T-helper 17 cell (primary cell): Measurements from ENCODE around the gene KLHL26. TPM values are rescaled to one million over a fixed set of nuclear protein-coding genes. Genes with fewer than 3 reads are reported as not detected.
A peak's percentile ranks its signal among the peaks of the same experiment; 100 is the strongest.

Source experiments
- ATAC-seq: fragments of 150-1000 bp; cut with Tn5 transposase; 2 replicates; pipeline ENCODE4 v1.10.0; 2021; ENCODE audit warnings: mild to moderate bottlenecking, moderate library complexity
- DNase-seq, 3 donors: peaks; one replicate each; pipeline versions ENCODE4 v3.0.0 to v3.0.0-alpha.2; 2020 to 2021
- H3K9me3 ChIP-seq: one replicate; pipeline ENCODE4 v1.7.0; 2013; ENCODE audit warnings: low read length, mild to moderate bottlenecking; ENCODE audit not compliant: control insufficient read depth, poor library complexity, severe bottlenecking
- H3K27ac Mint-ChIP-seq: one replicate; pipeline ENCODE4 v1.8.0; 2022; ENCODE audit warnings: mild to moderate bottlenecking, moderate library complexity, mixed read lengths
- H3K27me3 Mint-ChIP-seq: one replicate; pipeline ENCODE4 v1.8.0; 2022; ENCODE audit warnings: mixed read lengths
- H3K36me3 Mint-ChIP-seq: one replicate; pipeline ENCODE4 v1.8.0; 2022; ENCODE audit warnings: low read depth, mixed read lengths
- H3K4me1 Mint-ChIP-seq: one replicate; pipeline ENCODE4 v1.8.0; 2022; ENCODE audit warnings: mild to moderate bottlenecking, mixed read lengths
- H3K4me3 Mint-ChIP-seq: one replicate; pipeline ENCODE4 v1.8.0; 2022; ENCODE audit warnings: mild to moderate bottlenecking, moderate library complexity, mixed read lengths
- total RNA-seq, 4 donors: library from RNA in 2 of 4; stranded (reverse) in 2 of 4; gene quantifications; one replicate each; pipeline ENCODE4 v1.2.3 and lab custom pipeline; 2022 to 2026

Gene KLHL26
- total RNA-seq, 2 donors from 2014 or later, result 13.0 to 17.9 TPM

- DNase-seq (no peak), ATAC-seq (no peak)
- no peaks in the 10 kb centered on the region for H3K27me3 Mint-ChIP-seq
- no peaks in the 10 kb centered on the region for H3K36me3 Mint-ChIP-seq
- peaks cover 28% of the 10 kb centered on the region for H3K4me1 Mint-ChIP-seq
- no peaks in the 10 kb centered on the region for H3K9me3 ChIP-seq
- peak overlapping the region; percentile 74 for H3K27ac Mint-ChIP-seq
- H3K4me3 Mint-ChIP-seq, result no peak overlapping the region
These were observed 59.2 kb downstream of the KLHL26 start for GRCh38 chr19:18696023-18696422.

GRCh38 chr19:18697680-18698079, 60.9 kb downstream of the KLHL26 start:
- Mint-ChIP-seq H3K4me1 (peaks cover 30% of the 10 kb centered on the region), H3K27ac (no peak overlapping the region), H3K4me3 (no peak overlapping the region), H3K36me3 (no peaks in the 10 kb centered on the region), H3K27me3 (no peaks in the 10 kb centered on the region)
- DNase-seq (no peak), ATAC-seq (no peak)
- H3K9me3 ChIP-seq, result no peaks in the 10 kb centered on the region

GRCh38 chr19:18698321-18699167, 61.7 kb downstream of the KLHL26 start:
- DNase-seq (no peak), ATAC-seq (no peak)
- Mint-ChIP-seq H3K4me1 (peaks cover 30% of the 10 kb centered on the region), H3K27ac (peak overlapping the region; percentile 92), H3K36me3 (no peaks in the 10 kb centered on the region), H3K4me3 (peak overlapping the region; percentile 91), H3K27me3 (no peaks in the 10 kb centered on the region)
- no peaks in the 10 kb centered on the region for H3K9me3 ChIP-seq

- Mint-ChIP-seq H3K4me1 (peaks cover 30% of the 10 kb centered on the region), H3K27ac (peak overlapping the region; percentile 92), H3K36me3 (no peaks in the 10 kb centered on the region), H3K4me3 (peak overlapping the region; percentile 91), H3K27me3 (no peaks in the 10 kb centered on the region)
- no peak for ATAC-seq
- no peak for DNase-seq
- no peaks in the 10 kb centered on the region for H3K9me3 ChIP-seq
These were observed 62.7 kb downstream of the KLHL26 start for GRCh38 chr19:18699403-18700054.

- H3K36me3 Mint-ChIP-seq, result no peaks in the 10 kb centered on the region
- no peaks in the 10 kb centered on the region for H3K27me3 Mint-ChIP-seq
- no peaks in the 10 kb centered on the region for H3K9me3 ChIP-seq
- DNase-seq (peak; percentile 57 to 63 (median 61)), ATAC-seq (peak; percentile 97)
- H3K27ac Mint-ChIP-seq, result peak overlapping the region; percentile 92
- peak overlapping the region; percentile 91 for H3K4me3 Mint-ChIP-seq
- peaks cover 30% of the 10 kb centered on the region for H3K4me1 Mint-ChIP-seq
These were observed 63.8 kb downstream of the KLHL26 start for GRCh38 chr19:18700501-18701249.

GRCh38 chr19:18701250-18701608, 64.4 kb downstream of the KLHL26 start:
- Mint-ChIP-seq H3K4me3 (peak overlapping the region; percentile 91), H3K36me3 (no peaks in the 10 kb centered on the region), H3K4me1 (peaks cover 26% of the 10 kb centered on the region), H3K27ac (peak overlapping the region; percentile 92), H3K27me3 (no peaks in the 10 kb centered on the region)
- peak; percentile 36 for ATAC-seq
- DNase-seq, result no peak
- H3K9me3 ChIP-seq, result no peaks in the 10 kb centered on the region

GRCh38 chr19:18704054-18704453, 67.2 kb downstream of the KLHL26 start:
- no peaks in the 10 kb centered on the region for H3K9me3 ChIP-seq
- ATAC-seq (no peak), DNase-seq (no peak)
- H3K4me1 Mint-ChIP-seq, result peaks cover 20% of the 10 kb centered on the region
- H3K27ac Mint-ChIP-seq, result no peak overlapping the region
- no peaks in the 10 kb centered on the region for H3K36me3 Mint-ChIP-seq
- H3K27me3 Mint-ChIP-seq, result no peaks in the 10 kb centered on the region
- H3K4me3 Mint-ChIP-seq, result no peak overlapping the region

- no peak for ATAC-seq
- Mint-ChIP-seq H3K4me1 (peaks cover 16% of the 10 kb centered on the region), H3K27ac (no peak overlapping the region), H3K36me3 (no peaks in the 10 kb centered on the region), H3K27me3 (no peaks in the 10 kb centered on the region), H3K4me3 (no peak overlapping the region)
- no peaks in the 10 kb centered on the region for H3K9me3 ChIP-seq
- DNase-seq, result no peak
These were observed 68.1 kb downstream of the KLHL26 start for GRCh38 chr19:18704971-18705370.

- no peak overlapping the region for H3K4me3 Mint-ChIP-seq
- H3K27me3 Mint-ChIP-seq, result no peaks in the 10 kb centered on the region
- no peaks in the 10 kb centered on the region for H3K9me3 ChIP-seq
- ATAC-seq (no peak), DNase-seq (no peak)
- peaks cover 10% of the 10 kb centered on the region for H3K4me1 Mint-ChIP-seq
- H3K36me3 Mint-ChIP-seq, result no peaks in the 10 kb centered on the region
- H3K27ac Mint-ChIP-seq, result peak overlapping the region; percentile 19
These were observed 71.8 kb downstream of the KLHL26 start for GRCh38 chr19:18708452-18709231.

GRCh38 chr19:18709546-18709945, 72.7 kb downstream of the KLHL26 start:
- peaks cover 12% of the 10 kb centered on the region for H3K4me1 Mint-ChIP-seq
- H3K4me3 Mint-ChIP-seq, result no peak overlapping the region
- DNase-seq, result no peak

GRCh38 chr19:18710186-18710585, 73.4 kb downstream of the KLHL26 start:
- H3K27me3 Mint-ChIP-seq, result no peaks in the 10 kb centered on the region
- no peaks in the 10 kb centered on the region for H3K36me3 Mint-ChIP-seq
- no peaks in the 10 kb centered on the region for H3K9me3 ChIP-seq
- no peak overlapping the region for H3K27ac Mint-ChIP-seq
- no peak for DNase-seq
- no peak for ATAC-seq
- H3K4me1 Mint-ChIP-seq, result peaks cover 11% of the 10 kb centered on the region
- no peak overlapping the region for H3K4me3 Mint-ChIP-seq

More at GRCh38 chr19:18709546-18709945, 72.7 kb downstream of the KLHL26 start:
- no peaks in the 10 kb centered on the region for H3K36me3 Mint-ChIP-seq
- H3K27ac Mint-ChIP-seq, result no peak overlapping the region
- no peaks in the 10 kb centered on the region for H3K9me3 ChIP-seq
- ATAC-seq, result no peak
- no peaks in the 10 kb centered on the region for H3K27me3 Mint-ChIP-seq

GRCh38 chr19:18710996-18711751, 74.3 kb downstream of the KLHL26 start:
- Mint-ChIP-seq H3K4me1 (peaks cover 13% of the 10 kb centered on the region), H3K27me3 (no peaks in the 10 kb centered on the region), H3K36me3 (no peaks in the 10 kb centered on the region), H3K4me3 (no peak overlapping the region), H3K27ac (no peak overlapping the region)
- ATAC-seq (no peak), DNase-seq (no peak)
- H3K9me3 ChIP-seq, result no peaks in the 10 kb centered on the region
